Activated CD4-positive, alpha-beta T cell treated with anti-CD3 and anti-CD28 coated beads, Interleukin-2, amount 10 ng/mL, durations not matched to agents 7 days and 5 days (primary cell): ENCODE data around the gene SYTL2. TPM values are rescaled to one million over a fixed set of nuclear protein-coding genes. Genes with fewer than 3 reads are reported as not detected.

Source experiments
- CTCF ChIA-PET: fragments of 350-600 bp; sonication (Branson Sonifier 250); formaldehyde crosslinking; loops from one replicate; lab custom pipeline; 2021; ENCODE audit warnings: antibody characterized with exemption; lab: Charles Lee
- POLR2A ChIA-PET: fragments of 350-600 bp; sonication (Branson Sonifier 250); formaldehyde crosslinking; loops from one replicate; lab custom pipeline; 2021; ENCODE audit warnings: antibody characterized with exemption; lab: Charles Lee
- DNase-seq: peaks from one replicate; pipeline ENCODE4 v3.0.0-alpha.2; 2020
- H3K27ac Mint-ChIP-seq: one replicate; pipeline ENCODE4 v1.8.0; 2021; ENCODE audit warnings: mild to moderate bottlenecking, moderate library complexity, mixed read lengths
- H3K27me3 Mint-ChIP-seq: one replicate; pipeline ENCODE4 v1.8.0; 2021; ENCODE audit warnings: mixed read lengths
- H3K36me3 Mint-ChIP-seq: one replicate; pipeline ENCODE4 v1.8.0; 2021; ENCODE audit warnings: low read depth, mixed read lengths
- H3K4me1 Mint-ChIP-seq: one replicate; pipeline ENCODE4 v1.8.0; 2021; ENCODE audit warnings: mixed read lengths
- H3K4me3 Mint-ChIP-seq: one replicate; pipeline ENCODE4 v1.8.0; 2021; ENCODE audit warnings: mild to moderate bottlenecking, moderate library complexity, mixed read lengths
- H3K9me3 Mint-ChIP-seq: one replicate; pipeline ENCODE4 v1.8.0; 2021; ENCODE audit warnings: mixed read lengths
- total RNA-seq, 2 experiments: library from RNA; stranded (reverse); gene quantifications; one replicate each; pipeline ENCODE4 v1.2.3, GENCODE V29; 2021

Gene SYTL2
- total RNA-seq, 2 experiments from 2014 or later: 43.5 to 45.6 TPM

DNA sequence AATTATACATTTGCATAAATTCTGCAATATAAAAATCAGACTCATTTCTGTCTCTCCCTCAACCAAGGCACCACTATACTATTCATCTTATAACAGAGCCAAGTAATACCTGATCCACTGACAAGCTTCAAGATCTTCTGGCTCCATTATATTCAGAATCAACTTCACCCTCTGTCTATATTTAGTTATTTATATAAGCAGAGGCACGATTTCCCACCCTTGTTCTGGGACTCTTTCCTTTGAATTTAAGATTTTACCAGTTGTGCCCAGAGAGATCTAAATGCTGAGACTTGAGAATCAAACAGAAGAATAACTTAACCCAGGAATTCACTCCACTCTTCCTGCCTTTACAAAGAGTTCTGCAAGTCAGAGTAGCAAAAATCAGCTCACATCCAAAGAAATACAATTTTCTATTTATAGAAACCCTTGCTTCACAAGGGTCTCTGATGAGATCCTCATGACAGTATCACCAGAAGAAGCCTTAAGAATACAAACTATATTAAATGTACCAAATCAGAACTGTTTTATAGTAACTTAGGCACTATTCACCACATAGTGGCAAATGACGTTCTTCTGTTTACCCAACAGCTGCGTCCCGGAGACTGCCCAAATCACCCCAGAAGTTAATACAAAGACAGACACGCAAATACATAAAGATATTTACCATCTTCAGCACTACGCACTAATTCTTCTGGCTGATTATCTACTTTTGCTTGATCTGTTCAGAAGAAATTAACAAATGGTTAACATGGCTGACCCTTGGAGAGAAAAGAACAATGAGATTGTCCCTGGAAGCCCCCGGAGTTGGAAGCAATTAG is 92.6 kb downstream of the SYTL2 start:
- no peaks in the 10 kb centered on the region for H3K9me3 Mint-ChIP-seq
- H3K36me3 Mint-ChIP-seq: peaks cover 11% of the 10 kb centered on the region
- H3K27me3 Mint-ChIP-seq: no peaks in the 10 kb centered on the region
- H3K4me1 Mint-ChIP-seq: peaks cover 4% of the 10 kb centered on the region
- H3K4me3 Mint-ChIP-seq: no peak overlapping the region
- POLR2A ChIA-PET: no interaction called here
- no peak for DNase-seq
- CTCF ChIA-PET: interaction anchor here (1.7 kb wide), 1 partner anchor 17 kb away, joined by 3 read pairs; no protein-coding TSS in a partner anchor
- no peak overlapping the region for H3K27ac Mint-ChIP-seq

DNA sequence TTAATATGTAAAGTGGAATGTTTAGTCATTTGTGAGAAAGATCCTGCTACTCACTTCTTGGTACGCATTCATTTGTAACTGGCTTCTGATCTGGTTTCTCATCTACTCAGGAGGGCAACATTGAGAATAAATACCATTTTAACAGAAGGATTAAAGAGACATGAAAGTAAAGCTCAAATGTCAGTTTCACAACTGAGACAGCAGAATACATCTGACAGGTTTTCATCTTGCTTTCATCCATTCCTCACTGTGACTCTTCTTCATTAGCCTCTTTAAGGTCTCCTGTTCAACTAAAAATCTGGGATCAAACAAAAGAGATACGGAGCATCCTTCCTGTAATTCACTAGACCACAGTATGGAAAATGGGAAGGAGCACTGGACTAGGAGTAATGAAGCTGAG is 93.5 kb downstream of the SYTL2 start:
- H3K9me3 Mint-ChIP-seq: no peaks in the 10 kb centered on the region
- no peak overlapping the region for H3K4me3 Mint-ChIP-seq
- H3K27ac Mint-ChIP-seq: no peak overlapping the region
- POLR2A ChIA-PET: no interaction called here
- H3K4me1 Mint-ChIP-seq: peaks cover 4% of the 10 kb centered on the region
- CTCF ChIA-PET: interaction anchor here (1.5 kb wide), 1 partner anchor 21 kb away, joined by 5 read pairs; no protein-coding TSS in a partner anchor
- no peak for DNase-seq
- H3K27me3 Mint-ChIP-seq: no peaks in the 10 kb centered on the region
- peaks cover 11% of the 10 kb centered on the region for H3K36me3 Mint-ChIP-seq

DNA sequence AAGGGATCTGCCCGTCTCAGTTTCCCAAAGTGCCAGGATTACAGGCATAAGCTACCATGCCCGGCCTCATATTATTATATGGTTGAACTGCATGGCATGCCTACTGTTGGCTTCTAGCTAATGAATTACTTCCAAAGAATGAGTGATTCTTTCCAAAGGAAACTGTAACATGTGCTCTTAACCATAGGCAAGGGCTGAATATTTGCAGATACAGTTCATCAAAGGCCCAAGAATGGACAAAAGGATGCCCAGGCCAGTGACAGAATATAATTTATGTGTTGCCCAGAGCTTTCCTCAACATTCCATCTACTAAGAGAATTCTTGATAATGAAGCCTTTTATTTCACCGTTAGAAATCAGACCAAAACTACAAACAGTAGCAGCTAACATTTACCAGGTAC is 98.0 kb downstream of the SYTL2 start:
- Mint-ChIP-seq H3K4me3 (no peak overlapping the region), H3K27ac (no peak overlapping the region), H3K27me3 (no peaks in the 10 kb centered on the region), H3K9me3 (no peaks in the 10 kb centered on the region), H3K36me3 (peaks cover 11% of the 10 kb centered on the region), H3K4me1 (peaks cover 6% of the 10 kb centered on the region)
- CTCF ChIA-PET: interaction anchor here (0.7 to 1.6 kb wide), 5 partner anchors 13 to 142 kb away, joined by 3 to 7 read pairs (median 4); partner anchors contain the start of gene CCDC83
- no peak for DNase-seq
- POLR2A ChIA-PET: no interaction called here

DNA sequence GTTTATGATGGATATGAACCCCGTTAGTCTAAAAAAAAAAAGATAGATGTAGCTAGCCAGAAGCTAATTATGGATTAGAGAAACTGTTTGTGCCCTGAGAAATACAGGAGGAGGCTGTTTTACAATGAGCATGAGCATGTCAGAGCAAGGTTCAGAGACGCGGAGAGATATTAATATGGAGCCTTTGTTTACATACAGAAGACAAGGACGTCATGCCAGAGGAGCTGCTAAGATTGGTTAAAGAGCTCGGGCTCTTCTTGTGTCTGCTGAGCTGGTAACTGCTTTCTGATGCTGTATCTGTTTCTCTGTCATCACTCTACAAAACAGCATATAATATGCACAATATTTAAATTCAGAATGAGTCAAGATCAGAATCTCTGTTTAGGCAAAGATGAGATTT is 100.0 kb downstream of the SYTL2 start:
- no peak overlapping the region for H3K4me3 Mint-ChIP-seq
- ChIA-PET CTCF (interaction anchor here (0.7 to 1.5 kb wide), 5 partner anchors 11 to 85 kb away, joined by 3 to 6 read pairs (median 3); no protein-coding TSS in a partner anchor), POLR2A (no interaction called here)
- H3K4me1 Mint-ChIP-seq: peaks cover 5% of the 10 kb centered on the region
- H3K27me3 Mint-ChIP-seq: no peaks in the 10 kb centered on the region
- peaks cover 27% of the 10 kb centered on the region for H3K36me3 Mint-ChIP-seq
- no peaks in the 10 kb centered on the region for H3K9me3 Mint-ChIP-seq
- no peak overlapping the region for H3K27ac Mint-ChIP-seq
- no peak for DNase-seq

DNA sequence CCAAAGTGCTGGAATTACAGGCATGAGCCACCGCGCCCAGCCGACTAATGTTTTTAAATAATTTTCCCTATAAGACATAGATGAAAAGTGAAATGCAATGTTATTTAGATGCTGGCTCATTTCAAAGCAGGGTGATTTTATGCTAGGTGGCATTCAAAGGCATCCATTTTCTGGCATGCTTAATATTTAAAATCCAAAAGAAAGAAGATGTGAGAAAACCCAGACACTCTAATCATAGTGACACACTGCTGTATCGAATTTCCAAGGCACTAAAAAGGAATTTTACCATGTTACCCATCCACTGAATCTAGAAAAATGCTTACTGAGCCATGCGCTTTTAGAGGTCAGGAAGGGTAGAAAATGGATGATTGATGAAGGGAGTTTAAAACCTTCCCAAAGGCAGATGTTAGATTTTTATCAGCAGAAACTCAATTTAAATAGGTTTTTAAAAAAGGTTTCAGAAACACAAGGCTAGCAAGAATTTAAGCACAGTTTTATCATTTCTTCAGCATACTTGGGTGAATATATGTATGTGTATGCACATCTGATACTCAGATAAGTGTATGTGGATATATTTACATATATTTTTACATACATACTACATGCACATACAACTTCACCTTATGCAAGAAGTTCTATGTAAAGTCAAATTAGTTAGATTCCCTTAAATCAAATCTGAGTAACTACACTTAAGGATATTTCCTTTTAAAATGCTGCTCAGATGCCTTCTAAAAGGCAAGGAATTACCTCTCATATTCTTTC is 100.8 kb downstream of the SYTL2 start:
- CTCF ChIA-PET: interaction anchor here (1.2 kb wide), 1 partner anchor 17 kb away, joined by 3 read pairs; no protein-coding TSS in a partner anchor
- peaks cover 5% of the 10 kb centered on the region for H3K4me1 Mint-ChIP-seq
- peaks cover 25% of the 10 kb centered on the region for H3K36me3 Mint-ChIP-seq
- H3K4me3 Mint-ChIP-seq: no peak overlapping the region
- DNase-seq: no peak
- no peaks in the 10 kb centered on the region for H3K27me3 Mint-ChIP-seq
- POLR2A ChIA-PET: no interaction called here
- H3K27ac Mint-ChIP-seq: no peak overlapping the region
- no peaks in the 10 kb centered on the region for H3K9me3 Mint-ChIP-seq

DNA sequence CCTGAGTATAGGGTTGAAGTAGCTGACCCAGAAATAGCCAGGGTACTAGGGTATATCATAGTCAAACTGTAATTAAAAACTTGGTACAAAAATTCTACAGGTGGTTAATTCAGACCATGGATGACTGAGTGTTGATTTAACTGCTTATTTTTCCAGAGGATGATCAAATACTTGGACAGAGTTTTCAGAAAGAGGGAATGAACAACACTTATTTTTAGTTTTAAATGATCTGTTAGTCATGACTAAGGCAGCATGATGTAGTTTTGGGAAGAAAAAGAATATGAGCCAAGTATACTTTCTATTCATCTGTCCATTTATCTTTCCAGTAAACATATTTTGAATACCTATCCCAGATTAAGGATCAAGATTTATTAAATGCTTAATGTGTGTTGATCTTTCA is 105.1 kb downstream of the SYTL2 start:
- Mint-ChIP-seq H3K4me3 (no peak overlapping the region), H3K36me3 (peaks cover 43% of the 10 kb centered on the region), H3K4me1 (peaks cover 6% of the 10 kb centered on the region), H3K27me3 (no peaks in the 10 kb centered on the region), H3K9me3 (peaks cover 9% of the 10 kb centered on the region), H3K27ac (no peak overlapping the region)
- POLR2A ChIA-PET: no interaction called here
- CTCF ChIA-PET: interaction anchor here (0.6 kb wide), 1 partner anchor 44 kb away, joined by 4 read pairs; no protein-coding TSS in a partner anchor
- DNase-seq: no peak

DNA sequence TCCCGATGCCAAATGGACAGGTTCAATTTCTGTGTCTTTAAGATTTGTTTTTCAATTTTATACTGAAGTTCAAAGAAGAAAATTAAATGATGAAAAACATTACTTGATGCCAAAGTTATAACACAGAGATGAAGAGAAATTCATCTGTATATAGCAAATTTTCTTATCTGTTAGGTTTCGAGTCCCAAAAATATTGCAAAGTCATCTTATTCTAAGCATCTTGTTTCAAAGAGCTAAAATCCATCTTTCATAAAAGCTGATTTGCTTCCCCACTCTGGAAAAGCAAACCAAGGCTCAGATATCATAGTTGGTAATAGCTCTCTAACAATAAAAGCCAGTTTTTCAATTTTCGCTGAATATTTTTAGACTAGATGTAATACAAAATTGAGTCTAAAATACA is 106.0 kb downstream of the SYTL2 start:
- Mint-ChIP-seq H3K27ac (no peak overlapping the region), H3K9me3 (peaks cover 9% of the 10 kb centered on the region), H3K27me3 (no peaks in the 10 kb centered on the region), H3K4me3 (no peak overlapping the region), H3K36me3 (peaks cover 48% of the 10 kb centered on the region), H3K4me1 (peaks cover 14% of the 10 kb centered on the region)
- CTCF ChIA-PET: interaction anchor here (0.6 kb wide), 1 partner anchor 44 kb away, joined by 4 read pairs; no protein-coding TSS in a partner anchor
- POLR2A ChIA-PET: no interaction called here
- no peak for DNase-seq

DNA sequence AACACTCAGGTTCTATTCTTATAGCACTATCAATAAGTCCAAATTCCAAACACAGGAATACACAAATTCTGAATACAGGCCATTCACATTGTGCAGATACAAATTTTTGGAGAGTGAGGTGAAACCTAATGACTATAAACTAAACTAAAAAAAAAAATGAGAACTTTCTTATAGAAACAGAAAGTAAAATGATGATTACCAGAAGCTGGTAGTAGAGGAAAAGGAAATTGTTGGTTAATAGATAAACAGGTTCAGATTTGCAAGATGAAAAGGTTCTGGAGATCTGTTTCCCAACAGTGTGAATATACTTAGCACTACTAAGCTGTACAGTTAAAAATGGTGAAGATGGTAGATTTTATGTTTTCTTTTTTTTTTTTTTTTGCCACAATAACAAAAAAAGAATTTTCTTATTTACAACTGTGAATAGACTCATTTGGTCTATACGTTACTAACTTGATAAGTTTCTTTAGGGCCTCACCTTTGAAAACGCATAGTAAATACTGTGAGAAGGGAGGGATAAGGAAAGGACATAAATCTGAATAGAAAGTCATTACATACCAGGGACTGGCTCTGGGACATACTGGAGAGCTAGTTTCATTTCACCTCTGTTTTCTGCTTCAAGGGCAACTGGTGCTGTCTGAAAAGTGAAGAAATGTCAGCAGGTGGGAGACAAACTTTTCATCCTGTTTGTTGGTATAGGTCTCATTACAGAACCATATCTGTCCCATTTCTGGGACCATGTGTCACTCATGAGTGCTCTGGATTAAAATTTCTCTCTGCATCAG is 110.8 kb downstream of the SYTL2 start:
- H3K27me3 Mint-ChIP-seq: no peaks in the 10 kb centered on the region
- peak overlapping the region; percentile 50 for H3K4me3 Mint-ChIP-seq
- ChIA-PET CTCF (interaction anchor here (0.6 to 2.2 kb wide), 14 partner anchors 9 to 155 kb away, joined by 3 to 7 read pairs (median 4); partner anchors contain the start of gene CCDC83), POLR2A (interaction anchor here (0.6 to 0.7 kb wide), 4 partner anchors 53 to 154 kb away, joined by 3 to 9 read pairs (median 4); no protein-coding TSS in a partner anchor)
- DNase-seq: no peak
- H3K9me3 Mint-ChIP-seq: peaks cover 20% of the 10 kb centered on the region
- peaks cover 46% of the 10 kb centered on the region for H3K4me1 Mint-ChIP-seq
- H3K36me3 Mint-ChIP-seq: peaks cover 63% of the 10 kb centered on the region
- H3K27ac Mint-ChIP-seq: peak overlapping the region; percentile 82

DNA sequence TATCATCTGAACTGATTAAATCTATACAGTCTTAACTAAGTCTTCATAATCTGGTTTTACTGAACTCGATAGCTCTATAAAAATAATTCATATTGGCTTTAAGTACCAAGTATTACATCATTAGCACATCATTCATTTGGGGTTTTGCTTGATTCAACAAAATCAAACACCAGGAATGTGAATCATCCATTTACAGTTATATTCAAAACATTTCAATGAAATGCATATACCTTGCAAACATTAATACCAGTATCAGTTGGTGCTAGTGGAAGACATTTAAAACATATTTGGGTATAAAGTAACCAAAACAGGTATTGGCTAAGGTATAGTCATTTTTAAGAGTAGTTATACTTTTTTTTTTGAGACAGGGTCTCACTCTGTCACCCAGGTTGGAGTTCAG is 112.7 kb downstream of the SYTL2 start:
- CTCF ChIA-PET: interaction anchor here (3.9 kb wide), 1 partner anchor 157 kb away, joined by 14 read pairs; the partner anchor contains the start of gene CCDC83
- DNase-seq: no peak
- H3K27me3 Mint-ChIP-seq: no peaks in the 10 kb centered on the region
- POLR2A ChIA-PET: no interaction called here
- no peak overlapping the region for H3K27ac Mint-ChIP-seq
- no peak overlapping the region for H3K4me3 Mint-ChIP-seq
- H3K4me1 Mint-ChIP-seq: peaks cover 54% of the 10 kb centered on the region
- H3K36me3 Mint-ChIP-seq: peaks cover 56% of the 10 kb centered on the region
- peaks cover 18% of the 10 kb centered on the region for H3K9me3 Mint-ChIP-seq

DNA sequence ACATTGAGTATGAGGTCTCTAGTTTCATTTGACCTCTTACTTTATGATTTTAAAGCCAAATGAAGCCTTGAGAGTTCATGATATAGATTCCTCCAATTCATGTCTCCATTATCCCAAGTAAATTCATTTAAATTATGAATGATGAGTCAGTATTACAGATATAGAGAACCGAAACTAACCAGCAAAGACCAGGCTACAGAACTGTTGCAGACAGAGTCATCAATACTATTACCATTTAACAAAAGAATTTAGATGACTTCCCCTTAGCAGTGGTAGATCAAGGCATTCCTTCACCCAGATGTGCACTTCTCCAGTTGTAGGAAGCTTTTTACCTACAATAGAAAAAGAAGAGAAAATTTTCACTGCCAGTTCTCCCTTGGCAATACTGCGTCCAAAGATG is 113.2 kb downstream of the SYTL2 start:
- POLR2A ChIA-PET: no interaction called here

DNA sequence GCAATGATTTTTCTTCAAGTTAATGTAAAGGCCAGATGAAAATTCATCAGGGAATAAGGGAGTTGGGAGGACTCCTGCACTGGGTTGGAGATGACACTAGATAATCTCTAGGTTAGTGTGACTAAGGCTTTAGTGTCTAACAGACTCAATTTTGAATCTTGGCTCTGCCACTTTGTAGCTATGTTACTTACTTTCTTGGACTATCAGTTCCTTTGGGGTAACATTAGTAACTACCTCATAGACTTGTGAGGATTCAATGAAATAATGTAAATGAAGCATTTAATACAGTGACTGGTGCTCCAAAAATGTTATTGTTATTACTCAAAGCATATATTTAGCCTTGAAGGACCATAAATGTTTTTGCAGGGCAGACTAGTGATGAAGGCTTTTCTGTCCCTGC is 115.4 kb downstream of the SYTL2 start:
- no peak for DNase-seq
- CTCF ChIA-PET: interaction anchor here (0.6 to 3.9 kb wide), 8 partner anchors 10 to 244 kb away, joined by 3 to 14 read pairs (median 4); partner anchors contain the start of genes CCDC83, CCDC89 and SYTL2
- Mint-ChIP-seq H3K27me3 (no peaks in the 10 kb centered on the region), H3K9me3 (peaks cover 10% of the 10 kb centered on the region), H3K4me1 (peaks cover 52% of the 10 kb centered on the region), H3K36me3 (peaks cover 53% of the 10 kb centered on the region), H3K27ac (no peak overlapping the region), H3K4me3 (no peak overlapping the region)
- POLR2A ChIA-PET: no interaction called here

More for the DNA sequence above, 113.2 kb downstream of the SYTL2 start:
- Mint-ChIP-seq H3K4me3 (no peak overlapping the region), H3K4me1 (peaks cover 54% of the 10 kb centered on the region), H3K36me3 (peaks cover 54% of the 10 kb centered on the region), H3K27me3 (no peaks in the 10 kb centered on the region), H3K27ac (no peak overlapping the region), H3K9me3 (peaks cover 13% of the 10 kb centered on the region)
- CTCF ChIA-PET: interaction anchor here (0.6 to 3.9 kb wide), 2 partner anchors 62 to 157 kb away, joined by 3 to 14 read pairs; partner anchors contain the start of gene CCDC83
- DNase-seq: no peak
